HEK293 (cell line): ENCODE measurements around the gene CTAG2.
A peak's percentile ranks its signal among the peaks of the same experiment; 100 is the strongest.
"Not testable (repeated sequence)": the region's sequence is repeated elsewhere in the genome, so short reads cannot be mapped to it uniquely, and the experiment has no call there.

ENCODE experiments used
- CTCF ChIA-PET: fragments of 350-600 bp; formaldehyde crosslinking; extraction: SDS; loops from one replicate; lab custom pipeline; 2021; ENCODE audit warnings: antibody characterized with exemption; lab: Yijun Ruan, JAX
- POLR2A ChIA-PET: fragments of 300-600 bp; formaldehyde crosslinking; extraction: SDS; loops from one replicate; lab custom pipeline; 2020; ENCODE audit warnings: antibody characterized with exemption, inconsistent platforms; lab: Yijun Ruan, JAX
- H3K27ac ChIP-seq: fragments of 200-500 bp; sonication (Bioruptor generic); 2 replicates; pipeline ENCODE4 v1.5.1; 2014; ENCODE audit warnings: low read depth, low read length, control low read depth, inconsistent platforms; ENCODE audit errors: extremely low read depth
- H3K36me3 ChIP-seq, 2 experiments: fragments of 200-500 bp in 1 of 2; sonication (Bioruptor generic) in 1 of 2; 1 replicate in 1 of 2; 2 replicates in 1 of 2; pipeline ENCODE4 v1.5.1; 2014 to 2017; ENCODE audit warnings: inconsistent platforms in 2 of 2, low read length in 2 of 2; ENCODE audit not compliant: control insufficient read depth in 2 of 2, insufficient read depth in 1 of 2
- H3K4me1 ChIP-seq: fragments of 200-500 bp; sonication (Bioruptor generic); 2 replicates; pipeline ENCODE4 v1.5.1; 2014; ENCODE audit warnings: mild to moderate bottlenecking, low read length, inconsistent platforms; ENCODE audit not compliant: control insufficient read depth, insufficient read depth
- H3K4me3 ChIP-seq: 2 replicates; pipeline ENCODE4 v1.5.1; 2011; ENCODE audit warnings: low read depth, mild to moderate bottlenecking, control low read depth, low read length, moderate library complexity
- H3K9me3 ChIP-seq: fragments of 200-500 bp; sonication (Bioruptor generic); 2 replicates; pipeline ENCODE4 v1.5.1; 2014; ENCODE audit warnings: low read depth, low read length, inconsistent platforms; ENCODE audit not compliant: control insufficient read depth, insufficient read depth
- BCL11A ChIP-seq: fragments of 450-650 bp; formaldehyde crosslinking; IDR thresholded peaks from 2 replicates; pipeline ENCODE4 v1.5.1; 2016; ENCODE audit warnings: low read depth, missing biosample characterization, missing genetic modification characterization
- GLI2 ChIP-seq: fragments of 450-650 bp; formaldehyde crosslinking; IDR thresholded peaks from 2 replicates; pipeline ENCODE4; 2017; ENCODE audit warnings: missing biosample characterization, missing genetic modification characterization, low read depth, borderline replicate concordance
- HOXA7 ChIP-seq: sonication (generic); formaldehyde crosslinking; IDR thresholded peaks from 2 replicates; pipeline ENCODE4 v1.8.1; 2022; ENCODE audit warnings: missing genetic modification reagents, borderline replicate concordance
- IKZF3 ChIP-seq: fragments of 450-650 bp; IDR thresholded peaks from 2 replicates; pipeline ENCODE4 v1.5.0; 2018; ENCODE audit warnings: missing biosample characterization, mild to moderate bottlenecking, missing genetic modification characterization, moderate library complexity
- ZNF133 ChIP-seq: fragments of 450-650 bp; formaldehyde crosslinking; IDR thresholded peaks from 2 replicates; pipeline ENCODE4 v1.5.1; 2016; ENCODE audit warnings: missing biosample characterization, missing genetic modification characterization
- ZNF157 ChIP-seq: fragments of 450-650 bp; formaldehyde crosslinking; IDR thresholded peaks from 2 replicates; pipeline ENCODE4 v1.5.1; 2016; ENCODE audit warnings: missing biosample characterization, missing genetic modification characterization
- ZNF214 ChIP-seq: fragments of 450-650 bp; formaldehyde crosslinking; IDR thresholded peaks from 2 replicates; pipeline ENCODE4 v1.5.1; 2017; ENCODE audit warnings: missing biosample characterization, mild to moderate bottlenecking, missing genetic modification characterization, borderline replicate concordance
- ZNF24 ChIP-seq: fragments of 450-650 bp; formaldehyde crosslinking; IDR thresholded peaks from 2 replicates; pipeline ENCODE4 v1.5.1; 2016; ENCODE audit warnings: missing biosample characterization, missing genetic modification characterization
- ZNF274 ChIP-seq, 2 experiments: fragments of 200-500 bp in 1 of 2; fragments of 450-650 bp in 1 of 2; sonication (Bioruptor generic) in 1 of 2; formaldehyde crosslinking in 1 of 2; IDR thresholded peaks; 2 replicates each; pipeline versions ENCODE4 v1.5.1 to v1.6.1; 2014 to 2016; ENCODE audit warnings: borderline replicate concordance in 1 of 2, inconsistent platforms in 1 of 2, low read length in 1 of 2, missing biosample characterization in 1 of 2, missing genetic modification characterization in 1 of 2
- ZNF48 ChIP-seq: fragments of 450-650 bp; formaldehyde crosslinking; IDR thresholded peaks from 2 replicates; pipeline ENCODE4 v1.5.1; 2016; ENCODE audit warnings: missing biosample characterization, missing genetic modification characterization
- ZNF624 ChIP-seq: fragments of 450-650 bp; formaldehyde crosslinking; IDR thresholded peaks from 2 replicates; pipeline ENCODE4 v1.5.1; 2017; ENCODE audit warnings: missing biosample characterization, missing genetic modification characterization
- ZNF747 ChIP-seq: fragments of 450-650 bp; formaldehyde crosslinking; IDR thresholded peaks from 2 replicates; pipeline ENCODE4 v1.5.1; 2016; ENCODE audit warnings: missing biosample characterization, missing genetic modification characterization
- ZNF76 ChIP-seq: fragments of 450-650 bp; formaldehyde crosslinking; IDR thresholded peaks from 2 replicates; pipeline ENCODE4; 2016; ENCODE audit warnings: low read depth, missing biosample characterization, missing genetic modification characterization, borderline replicate concordance
- ZNF791 ChIP-seq: fragments of 450-650 bp; formaldehyde crosslinking; IDR thresholded peaks from 2 replicates; pipeline ENCODE4 v1.5.1; 2016; ENCODE audit warnings: missing biosample characterization, missing genetic modification characterization
- ZNF837 ChIP-seq: fragments of 450-650 bp; formaldehyde crosslinking; IDR thresholded peaks from 2 replicates; pipeline ENCODE4 v1.5.1; 2016; ENCODE audit warnings: missing biosample characterization, missing genetic modification characterization
- TF ChIP-seq, protein P1 (sequence below): fragments of 450-650 bp; IDR thresholded peaks from 2 replicates; pipeline ENCODE4 v1.5.1; 2018; ENCODE audit warnings: missing biosample characterization, missing genetic modification characterization
- TF ChIP-seq, protein P2 (sequence below): fragments of 450-650 bp; formaldehyde crosslinking; IDR thresholded peaks from 2 replicates; pipeline ENCODE4 v1.5.1; 2016; ENCODE audit warnings: missing biosample characterization, missing genetic modification characterization
- TF ChIP-seq, protein P3 (sequence below): fragments of 450-650 bp; formaldehyde crosslinking; IDR thresholded peaks from 2 replicates; pipeline ENCODE4; 2016; ENCODE audit warnings: missing biosample characterization, missing genetic modification characterization
- TF ChIP-seq, protein P4 (sequence below): fragments of 450-650 bp; formaldehyde crosslinking; IDR thresholded peaks from 2 replicates; pipeline ENCODE4 v1.5.1; 2016; ENCODE audit warnings: missing biosample characterization, missing genetic modification characterization

The CTAG2 gene

DNA sequence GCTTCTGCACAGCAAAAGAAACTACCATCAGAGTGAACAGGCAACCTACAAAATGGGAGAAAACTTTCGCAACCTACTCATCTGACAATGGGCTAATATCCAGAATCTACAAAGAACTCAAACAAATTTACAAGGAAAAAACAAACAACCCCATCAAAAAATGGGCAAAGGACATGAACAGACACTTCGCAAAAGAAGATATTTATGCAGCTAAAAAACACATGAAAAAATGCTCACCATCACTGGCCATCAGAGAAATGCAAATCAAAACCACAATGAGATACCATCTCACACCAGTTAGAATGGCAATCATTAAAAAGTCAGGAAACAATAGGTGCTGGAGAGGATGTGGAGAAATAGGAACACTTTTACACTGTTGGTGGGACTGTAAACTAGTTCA is 37.1 kb upstream of the CTAG2 start:
- H3K9me3 ChIP-seq, H3K27ac ChIP-seq, H3K36me3 ChIP-seq, POLR2A ChIA-PET, H3K4me1 ChIP-seq, CTCF ChIA-PET, H3K4me3 ChIP-seq: not testable (repeated sequence)

DNA sequence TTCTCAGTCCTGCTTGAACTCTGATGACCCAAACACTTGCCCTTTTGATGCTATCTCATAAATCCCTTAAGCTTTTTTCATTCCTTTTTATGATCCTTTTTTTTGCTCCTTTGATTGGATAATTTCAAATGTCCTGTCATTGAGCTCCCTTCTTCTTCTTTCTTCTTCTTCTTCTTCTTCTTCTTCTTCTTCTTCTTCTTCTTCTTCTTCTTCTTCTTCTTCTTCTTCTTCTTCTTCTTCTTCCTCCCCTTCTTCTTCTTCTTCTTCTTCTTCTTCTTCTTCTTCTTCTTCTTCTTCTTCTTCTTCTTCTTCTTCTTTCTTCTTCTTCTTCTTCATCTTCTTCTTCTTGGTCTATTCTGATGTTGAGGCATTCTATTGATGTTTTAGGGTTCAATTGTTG is 18.7 kb upstream of the CTAG2 start:
- not testable (repeated sequence) for H3K27ac ChIP-seq
- TF ChIP-seq, protein P1, sequence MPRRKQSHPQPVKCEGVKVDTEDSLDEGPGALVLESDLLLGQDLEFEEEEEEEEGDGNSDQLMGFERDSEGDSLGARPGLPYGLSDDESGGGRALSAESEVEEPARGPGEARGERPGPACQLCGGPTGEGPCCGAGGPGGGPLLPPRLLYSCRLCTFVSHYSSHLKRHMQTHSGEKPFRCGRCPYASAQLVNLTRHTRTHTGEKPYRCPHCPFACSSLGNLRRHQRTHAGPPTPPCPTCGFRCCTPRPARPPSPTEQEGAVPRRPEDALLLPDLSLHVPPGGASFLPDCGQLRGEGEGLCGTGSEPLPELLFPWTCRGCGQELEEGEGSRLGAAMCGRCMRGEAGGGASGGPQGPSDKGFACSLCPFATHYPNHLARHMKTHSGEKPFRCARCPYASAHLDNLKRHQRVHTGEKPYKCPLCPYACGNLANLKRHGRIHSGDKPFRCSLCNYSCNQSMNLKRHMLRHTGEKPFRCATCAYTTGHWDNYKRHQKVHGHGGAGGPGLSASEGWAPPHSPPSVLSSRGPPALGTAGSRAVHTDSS, result 0 out of 2 replicates have a peak, but pooled peaks have one; percentile 69
- TF ChIP-seq, all 188 proteins: peak for 1; not testable (repeated sequence) for 187
- CTCF ChIA-PET, result interaction anchor here (0.7 to 1.4 kb wide), 2 partner anchors 39 to 77 kb away, joined by 3 read pairs; no protein-coding TSS in a partner anchor
- H3K36me3 ChIP-seq, H3K4me1 ChIP-seq, H3K4me3 ChIP-seq, H3K9me3 ChIP-seq, POLR2A ChIA-PET: not testable (repeated sequence)

DNA sequence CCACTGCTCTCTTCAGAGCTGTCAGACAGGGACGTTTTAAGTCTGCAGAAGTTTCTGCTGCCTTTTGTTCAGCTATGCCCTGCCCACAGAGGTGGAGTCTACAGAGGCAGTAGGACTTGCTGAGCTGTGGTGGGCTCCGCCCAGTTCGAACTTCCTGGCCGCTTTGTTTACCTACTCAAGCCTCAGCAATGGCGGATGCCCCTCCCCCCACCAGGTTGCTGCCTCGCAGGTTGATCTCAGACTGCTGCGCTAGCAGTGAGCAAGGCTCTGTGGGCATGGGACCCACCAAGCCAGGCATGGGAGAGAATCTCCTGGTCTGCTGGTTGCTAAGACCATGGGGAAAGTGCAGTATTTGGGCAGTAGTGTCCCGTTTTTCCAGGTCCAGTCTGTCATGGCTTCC is 17.5 kb upstream of the CTAG2 start:
- POLR2A ChIA-PET, H3K4me3 ChIP-seq, H3K27ac ChIP-seq, H3K36me3 ChIP-seq, H3K9me3 ChIP-seq, H3K4me1 ChIP-seq: not testable (repeated sequence)
- CTCF ChIA-PET, result interaction anchor here (1.3 kb wide), 1 partner anchor 78 kb away, joined by 4 read pairs; no protein-coding TSS in a partner anchor

DNA sequence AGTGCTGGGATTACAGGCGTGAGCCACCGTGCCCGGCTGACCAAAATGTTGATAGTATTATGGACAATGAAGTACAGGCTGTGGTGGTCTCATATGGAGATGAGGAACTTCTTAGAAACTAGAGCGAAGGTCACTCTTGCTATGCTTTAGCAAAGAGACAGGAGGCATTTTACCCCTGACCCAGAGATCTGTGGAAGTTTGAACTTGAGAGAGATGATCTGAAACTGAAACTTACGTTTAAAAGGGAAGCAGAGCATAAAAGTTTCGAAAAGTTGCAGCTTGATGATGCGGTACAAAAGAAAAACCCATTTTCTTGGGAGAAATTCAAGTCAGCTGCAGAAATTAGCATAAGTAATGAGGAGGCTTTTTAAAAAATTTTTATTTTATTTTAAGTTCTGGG is 8.5 kb upstream of the CTAG2 start:
- H3K9me3 ChIP-seq, result no peaks in the 10 kb centered on the region; the same call in 1 of the 2 replicates
- no peak overlapping the region for H3K4me3 ChIP-seq
- POLR2A ChIA-PET, result no interaction called here
- no peaks in the 10 kb centered on the region for H3K36me3 ChIP-seq
- H3K4me1 ChIP-seq, result no peaks in the 10 kb centered on the region
- no peak overlapping the region for H3K27ac ChIP-seq
- CTCF ChIA-PET, result no interaction called here
- TF ChIP-seq ZNF76 (tag by site-specific recombination) (no peak), ZNF133 (tag by site-specific recombination) (no peak), ZNF624 (tag by site-specific recombination) (no peak), HOXA7 (CRISPR knock-in tag) (no peak), BCL11A (no peak), ZNF837 (no peak), IKZF3 (tag by site-specific recombination) (no peak), ZNF157 (no peak), ZNF48 (tag by site-specific recombination) (no peak), ZNF214 (tag by site-specific recombination) (no peak), ZNF24 (tag by site-specific recombination) (no peak), ZNF747 (tag by site-specific recombination) (no peak), ZNF791 (no peak), ZNF274 (IDR thresholded peaks at IDR 0.05; ENCODE audit: low read length) (no peak), ZNF274 (tag by site-specific recombination; IDR thresholded peaks at IDR 0.05; ENCODE audit: borderline replicate concordance) (no peak), GLI2 (tag by site-specific recombination) (no peak)
- TF ChIP-seq, protein P2, sequence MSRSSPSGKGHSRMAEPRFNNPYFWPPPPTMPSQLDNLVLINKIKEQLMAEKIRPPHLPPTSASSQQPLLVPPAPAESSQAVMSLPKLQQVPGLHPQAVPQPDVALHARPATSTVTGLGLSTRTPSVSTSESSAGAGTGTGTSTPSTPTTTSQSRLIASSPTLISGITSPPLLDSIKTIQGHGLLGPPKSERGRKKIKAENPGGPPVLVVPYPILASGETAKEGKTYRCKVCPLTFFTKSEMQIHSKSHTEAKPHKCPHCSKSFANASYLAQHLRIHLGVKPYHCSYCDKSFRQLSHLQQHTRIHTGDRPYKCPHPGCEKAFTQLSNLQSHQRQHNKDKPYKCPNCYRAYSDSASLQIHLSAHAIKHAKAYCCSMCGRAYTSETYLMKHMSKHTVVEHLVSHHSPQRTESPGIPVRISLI (tag by site-specific recombination), result no peak
- TF ChIP-seq, protein P3, sequence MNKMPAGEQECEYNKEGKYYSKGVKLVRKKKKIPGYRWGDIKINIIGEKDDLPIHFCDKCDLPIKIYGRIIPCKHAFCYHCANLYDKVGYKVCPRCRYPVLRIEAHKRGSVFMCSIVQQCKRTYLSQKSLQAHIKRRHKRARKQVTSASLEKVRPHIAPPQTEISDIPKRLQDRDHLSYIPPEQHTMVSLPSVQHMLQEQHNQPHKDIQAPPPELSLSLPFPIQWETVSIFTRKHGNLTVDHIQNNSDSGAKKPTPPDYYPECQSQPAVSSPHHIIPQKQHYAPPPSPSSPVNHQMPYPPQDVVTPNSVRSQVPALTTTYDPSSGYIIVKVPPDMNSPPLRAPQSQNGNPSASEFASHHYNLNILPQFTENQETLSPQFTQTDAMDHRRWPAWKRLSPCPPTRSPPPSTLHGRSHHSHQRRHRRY (tag by site-specific recombination), result no peak
- TF ChIP-seq, protein P4, sequence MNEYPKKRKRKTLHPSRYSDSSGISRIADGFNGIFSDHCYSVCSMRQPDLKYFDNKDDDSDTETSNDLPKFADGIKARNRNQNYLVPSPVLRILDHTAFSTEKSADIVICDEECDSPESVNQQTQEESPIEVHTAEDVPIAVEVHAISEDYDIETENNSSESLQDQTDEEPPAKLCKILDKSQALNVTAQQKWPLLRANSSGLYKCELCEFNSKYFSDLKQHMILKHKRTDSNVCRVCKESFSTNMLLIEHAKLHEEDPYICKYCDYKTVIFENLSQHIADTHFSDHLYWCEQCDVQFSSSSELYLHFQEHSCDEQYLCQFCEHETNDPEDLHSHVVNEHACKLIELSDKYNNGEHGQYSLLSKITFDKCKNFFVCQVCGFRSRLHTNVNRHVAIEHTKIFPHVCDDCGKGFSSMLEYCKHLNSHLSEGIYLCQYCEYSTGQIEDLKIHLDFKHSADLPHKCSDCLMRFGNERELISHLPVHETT, result no peak
